HG03097 (cell line): ENCODE measurements around the gene ARID4B.

Source experiments
- ATAC-seq: cut with Tn5 transposase; IDR thresholded peaks from one replicate; pipeline ENCODE4 v1.9.1; 2021; ENCODE audit not compliant: unreplicated experiment, low FRiP score

The ARID4B gene

DNA sequence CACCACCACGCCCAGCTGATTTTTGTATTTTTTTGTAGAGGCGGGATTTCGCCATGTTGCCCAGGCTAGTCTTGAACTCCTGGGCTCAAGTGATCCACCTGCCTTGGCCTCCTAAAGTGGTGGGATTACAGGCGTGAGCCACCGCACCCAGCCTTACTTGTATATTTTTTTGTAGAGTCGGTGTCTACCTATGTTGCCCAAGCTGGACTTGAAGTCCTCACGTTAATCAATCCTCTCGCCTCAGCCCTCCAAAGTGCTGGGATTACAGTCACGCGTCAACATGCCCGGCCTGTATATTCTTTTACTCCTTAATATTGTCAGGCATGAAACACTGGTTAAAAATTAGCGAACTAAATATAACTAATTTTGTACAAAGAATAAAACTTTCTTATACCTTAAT is 193.8 kb downstream of the ARID4B start:
- ATAC-seq = no peak

DNA sequence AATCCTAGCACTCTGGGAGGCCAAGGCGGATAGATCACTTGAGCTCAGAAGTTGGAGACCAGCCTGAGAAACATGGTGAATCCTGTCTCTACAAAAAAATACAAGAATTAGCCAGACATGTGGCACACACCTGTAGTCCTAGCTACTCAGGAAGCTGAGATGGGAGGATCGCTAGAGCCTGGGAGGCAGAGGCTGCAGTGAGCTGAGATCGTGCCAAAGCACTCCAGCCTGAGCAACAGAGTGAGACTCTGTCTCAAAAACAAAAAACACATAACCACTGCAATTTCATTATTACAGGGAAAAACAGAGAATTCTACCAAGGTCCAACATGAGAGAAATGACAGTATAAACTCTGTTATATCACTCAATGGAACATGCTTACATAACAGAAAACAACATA is 194.9 kb downstream of the ARID4B start:
- ATAC-seq = no peak

DNA sequence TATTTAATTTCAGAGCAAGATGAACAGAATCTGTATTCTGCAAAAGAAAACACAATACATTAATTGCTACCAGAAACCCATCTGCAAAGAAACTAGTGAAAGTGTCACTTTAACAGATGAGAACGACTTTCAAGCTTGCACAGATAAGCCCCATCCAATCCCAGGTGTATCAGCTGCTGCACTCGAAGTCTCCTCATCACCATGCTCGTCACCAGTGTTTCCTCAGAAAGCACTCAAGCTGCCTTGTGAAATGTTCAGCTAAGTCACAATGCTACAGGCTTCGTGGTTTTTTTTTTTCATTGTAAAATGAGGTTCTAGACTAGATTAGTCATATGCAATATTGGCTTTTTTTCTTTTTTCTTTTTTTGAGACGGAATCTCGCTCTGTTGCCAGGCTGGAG is 196.0 kb downstream of the ARID4B start:
- no peak for ATAC-seq

DNA sequence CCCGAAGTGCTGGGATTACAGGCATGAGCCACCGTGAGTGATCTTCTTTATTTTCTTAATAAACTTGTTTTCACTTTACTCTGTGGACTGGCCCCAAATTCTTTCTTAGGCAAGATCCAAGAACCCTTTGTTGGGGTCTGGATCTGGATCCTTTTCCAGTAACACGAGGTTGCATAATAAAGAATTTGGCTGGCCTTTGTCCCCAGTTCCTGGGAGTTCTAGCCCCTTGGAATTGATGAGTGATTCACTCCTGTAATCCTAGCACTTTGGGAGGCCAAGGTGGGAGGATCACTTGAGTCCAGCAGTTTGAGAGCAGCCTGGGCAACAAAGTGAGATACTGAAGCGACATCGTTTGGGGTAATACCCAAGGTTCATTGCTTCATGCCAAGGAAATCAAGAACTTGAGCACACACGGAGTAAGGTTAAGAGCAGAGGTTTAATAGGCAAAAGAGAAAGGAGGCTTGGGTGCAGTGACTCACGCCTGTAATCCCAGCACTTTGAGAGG is 197.2 kb downstream of the ARID4B start:
- ATAC-seq = no peak

DNA sequence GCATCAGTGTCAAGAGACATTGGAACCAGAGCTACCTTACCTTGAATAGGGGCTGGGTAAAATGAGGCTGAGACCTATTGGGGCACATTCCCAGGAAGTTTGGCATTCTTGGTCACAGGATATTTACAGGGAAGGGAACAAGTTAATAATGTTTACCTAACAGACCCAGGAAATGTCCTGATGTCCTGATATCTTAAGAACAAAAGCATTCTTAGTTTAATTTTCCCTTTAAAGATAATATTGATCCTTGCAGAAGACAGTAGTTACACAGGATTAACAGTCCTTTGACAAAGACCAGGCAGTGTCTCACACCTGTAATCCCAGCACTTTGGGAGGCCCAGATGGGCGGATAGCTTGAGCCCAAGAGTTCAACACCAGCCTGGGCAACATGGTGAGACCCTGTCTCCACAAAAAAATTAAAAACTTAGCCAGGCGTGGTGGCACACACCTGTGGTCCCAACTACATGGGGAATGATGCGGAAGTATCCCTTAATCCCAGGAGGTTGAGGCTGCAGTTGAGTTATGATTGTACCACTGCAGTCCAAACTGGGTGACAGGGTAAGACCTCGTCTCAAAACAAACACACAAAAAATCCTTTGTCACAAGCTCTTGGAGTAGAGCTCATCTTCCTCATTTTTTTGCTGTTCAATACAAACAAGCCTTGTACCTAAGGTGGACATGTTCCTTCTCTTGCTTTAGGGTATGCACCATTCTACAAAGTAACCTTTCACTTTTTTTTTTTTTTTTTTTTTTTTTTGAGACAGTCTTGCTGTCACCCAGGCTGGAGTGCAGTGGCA is 198.0 kb downstream of the ARID4B start:
- ATAC-seq = no peak

DNA sequence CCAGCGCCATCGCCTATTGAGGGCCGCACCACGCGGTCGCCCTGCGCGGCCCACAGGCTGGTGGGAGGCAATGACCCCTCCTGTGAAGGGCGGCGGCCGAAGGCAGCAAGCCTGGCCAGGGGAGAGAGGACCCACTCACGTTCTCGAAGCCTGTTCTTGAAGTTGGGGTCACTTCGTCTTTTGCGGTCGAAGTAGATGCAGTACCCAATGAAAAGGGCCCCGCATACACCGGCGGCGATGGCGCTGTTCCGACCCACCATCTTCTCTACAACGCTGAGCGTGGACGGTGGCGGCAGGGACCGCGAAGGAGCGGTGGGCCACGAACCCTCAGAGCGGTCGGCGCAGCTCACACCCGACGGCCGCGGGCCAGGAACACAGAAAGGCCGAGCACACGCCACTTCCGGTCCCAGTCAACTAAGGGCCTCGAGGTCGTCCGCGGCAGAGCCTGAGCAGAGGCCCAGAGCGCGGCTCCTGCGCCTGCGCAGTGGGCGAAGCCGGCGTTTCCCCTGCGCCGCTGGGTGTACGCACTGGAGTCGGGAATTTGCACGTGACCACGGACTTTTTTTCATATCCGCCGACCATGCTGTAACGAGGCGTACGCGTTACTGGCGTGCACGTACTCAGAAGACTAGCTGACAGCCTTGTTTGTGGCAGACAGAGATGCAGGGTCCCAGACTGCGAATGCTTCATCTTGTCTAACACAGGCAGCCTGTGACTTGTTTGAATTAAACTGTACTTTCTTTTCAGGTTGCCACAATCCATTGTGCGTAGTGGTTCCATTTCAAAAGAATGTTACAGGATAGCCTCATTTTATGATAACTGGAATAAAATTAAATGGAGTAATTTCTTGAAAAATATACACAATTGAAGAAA is 199.3 kb downstream of the ARID4B start, which contains the start of gene TOMM20:
Gene TOMM20 (minus strand): TSS at position 382 of the 873 bp plus-strand sequence. CDS start 122 bp downstream, at position 260.
- ATAC-seq = peak; percentile 95

DNA sequence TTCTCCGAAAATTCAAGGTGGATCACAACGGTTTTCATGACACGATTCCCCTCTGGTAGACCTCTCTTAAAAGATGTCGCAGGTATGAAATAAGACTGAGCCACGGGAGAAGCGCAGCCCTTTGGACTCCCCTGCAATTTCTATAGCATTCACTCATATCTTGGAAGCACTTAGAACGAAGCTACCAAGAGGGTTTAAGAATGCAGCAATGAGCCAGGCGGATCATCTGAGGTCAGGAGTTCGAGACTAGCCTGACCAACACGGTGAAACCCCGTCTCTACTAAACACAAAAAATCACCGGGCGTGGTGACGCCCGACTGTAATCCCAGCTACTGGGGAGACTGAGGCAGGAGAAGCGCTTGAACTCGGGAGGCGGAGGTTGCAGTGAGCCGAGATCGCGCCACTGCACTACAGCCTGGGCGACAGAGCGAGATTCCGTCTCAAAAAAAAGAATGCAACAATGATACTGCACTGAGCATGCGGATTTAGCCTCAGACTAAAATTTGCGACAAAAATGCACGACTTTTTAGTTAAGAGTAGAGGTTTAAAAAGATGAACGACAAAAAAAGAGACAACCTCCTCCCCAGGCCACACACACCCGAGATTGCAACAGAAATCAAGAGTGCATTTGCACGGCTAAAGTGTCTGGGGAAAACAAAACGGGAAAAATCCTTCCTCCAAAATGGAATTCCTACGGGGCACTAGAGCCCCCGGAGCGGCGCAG is 200.1 kb downstream of the ARID4B start:
- ATAC-seq = no peak

DNA sequence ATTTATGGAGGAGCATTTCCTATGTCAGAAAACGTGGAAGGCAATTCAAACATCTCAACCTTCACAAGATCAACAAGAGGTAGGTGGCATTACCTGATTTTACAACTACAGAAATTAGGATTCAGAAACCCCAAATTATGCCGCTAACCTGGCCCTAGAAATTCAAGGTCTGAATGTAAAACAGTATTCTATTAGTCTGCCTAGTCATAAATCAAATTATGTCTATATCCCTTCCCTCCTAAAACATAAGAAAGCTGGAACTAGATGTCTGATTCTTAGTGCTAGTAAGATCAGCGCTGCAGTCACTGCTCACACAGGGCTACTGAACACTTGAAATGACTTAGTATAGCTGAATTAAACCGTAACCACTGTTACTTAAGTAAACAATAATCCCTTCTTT is 200.8 kb downstream of the ARID4B start:
- no peak for ATAC-seq

DNA sequence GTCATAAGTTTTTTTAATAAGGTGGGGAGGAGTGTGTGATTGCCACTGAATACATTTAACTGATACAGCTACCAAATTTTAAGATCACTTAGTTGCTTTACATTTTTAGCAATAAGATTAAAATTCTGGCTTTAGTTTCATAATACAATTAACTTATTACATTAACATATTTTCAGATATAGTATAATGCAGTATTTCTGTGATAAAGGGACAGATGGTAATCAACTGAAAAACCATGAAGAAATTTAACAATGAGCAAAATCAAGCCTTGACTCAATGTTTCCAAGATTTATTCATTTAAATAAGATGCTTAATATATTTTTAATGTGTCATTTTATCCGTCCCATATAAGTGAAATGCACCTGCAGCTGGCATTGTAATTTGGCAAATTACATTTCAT is 203.3 kb downstream of the ARID4B start:
- ATAC-seq = no peak

DNA sequence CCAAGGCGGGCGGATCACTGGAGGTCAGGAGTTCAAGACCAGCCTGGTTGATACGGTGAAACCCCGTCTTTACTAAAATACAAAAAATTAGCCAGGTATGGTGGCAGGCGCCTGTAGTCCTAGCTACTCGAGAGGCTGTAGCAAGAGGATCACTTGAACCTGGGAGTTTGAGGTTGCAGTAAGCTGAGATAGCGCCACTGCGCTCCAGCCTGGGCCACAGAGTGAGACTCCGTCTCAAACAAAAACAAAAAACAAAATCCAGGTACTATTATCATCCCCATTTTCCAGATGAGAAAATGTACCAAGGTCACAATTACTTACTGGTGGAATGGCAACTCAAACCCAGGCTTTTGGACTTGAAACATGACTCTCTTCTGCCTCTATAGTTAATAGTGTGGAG is 203.9 kb downstream of the ARID4B start:
- ATAC-seq = no peak

DNA sequence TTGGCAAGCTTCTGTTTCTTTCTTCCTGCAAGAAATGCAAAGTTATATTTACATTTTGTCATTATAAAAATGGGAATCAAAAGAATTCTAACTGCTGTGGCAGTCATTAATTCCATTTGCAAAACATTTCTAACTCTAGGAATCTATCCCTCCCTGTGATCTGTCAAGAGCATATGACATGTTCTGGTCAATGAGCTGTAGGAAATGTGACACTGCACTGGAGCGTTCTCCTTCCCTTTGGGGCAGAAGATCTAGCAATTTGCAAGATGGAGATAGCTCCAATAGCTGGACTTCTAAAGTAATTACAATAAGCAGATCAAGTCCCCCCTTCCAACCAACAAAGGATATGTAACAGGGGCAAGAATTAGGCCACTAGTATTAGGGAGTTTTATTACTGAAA is 205.6 kb downstream of the ARID4B start:
- no peak for ATAC-seq
